HG02938 (cell line): ENCODE data around the gene FBLN2.

ENCODE experiments used
- ATAC-seq: cut with Tn5 transposase; IDR thresholded peaks from one replicate; pipeline ENCODE4 v1.9.1; 2021; ENCODE audit warnings: mild to moderate bottlenecking, moderate library complexity; ENCODE audit not compliant: unreplicated experiment

The FBLN2 gene

GRCh38 chr3:13529196-13530112 is 19.5 kb upstream of the FBLN2 start:
- ATAC-seq: no peak

GRCh38 chr3:13530241-13531009 is 18.5 kb upstream of the FBLN2 start:
- ATAC-seq: no peak

GRCh38 chr3:13532085-13532484 is 16.8 kb upstream of the FBLN2 start:
- no peak for ATAC-seq

- ATAC-seq: no peak
These were observed 16.3 kb upstream of the FBLN2 start for GRCh38 chr3:13532631-13533030.

- ATAC-seq: no peak
These were observed 15.0 kb upstream of the FBLN2 start for GRCh38 chr3:13533885-13534301.

GRCh38 chr3:13535526-13535875 is 13.4 kb upstream of the FBLN2 start:
- no peak for ATAC-seq

GRCh38 chr3:13535905-13536304 is 13.0 kb upstream of the FBLN2 start:
- ATAC-seq: no peak

- ATAC-seq: no peak
These were observed 12.5 kb upstream of the FBLN2 start for GRCh38 chr3:13536432-13536831.

GRCh38 chr3:13536832-13537231 is 12.1 kb upstream of the FBLN2 start:
- no peak for ATAC-seq

- no peak for ATAC-seq
These were observed 11.5 kb upstream of the FBLN2 start for GRCh38 chr3:13537244-13537908.

GRCh38 chr3:13537909-13538296 is 11.0 kb upstream of the FBLN2 start:
- no peak for ATAC-seq

GRCh38 chr3:13538520-13539291 is 10.2 kb upstream of the FBLN2 start:
- no peak for ATAC-seq

GRCh38 chr3:13539292-13539638 is 9.7 kb upstream of the FBLN2 start:
- ATAC-seq: no peak

- ATAC-seq: no peak
These were observed 9.3 kb upstream of the FBLN2 start for GRCh38 chr3:13539671-13540070.

- no peak for ATAC-seq
These were observed 8.5 kb upstream of the FBLN2 start for GRCh38 chr3:13540297-13540995.

GRCh38 chr3:13541691-13542090 is 7.2 kb upstream of the FBLN2 start:
- no peak for ATAC-seq

- ATAC-seq: no peak
These were observed 6.8 kb upstream of the FBLN2 start for GRCh38 chr3:13542142-13542541.

- no peak for ATAC-seq
These were observed 5.7 kb upstream of the FBLN2 start for GRCh38 chr3:13543253-13543652.

GRCh38 chr3:13544293-13544831 is 4.6 kb upstream of the FBLN2 start:
- no peak for ATAC-seq
